GM19438 (cell line): Measurements from ENCODE around the gene WAPL.
A peak's percentile ranks its signal among the peaks of the same experiment; 100 is the strongest.
"Not testable (repeated sequence)": the region's sequence is repeated elsewhere in the genome, so short reads cannot be mapped to it uniquely, and the experiment has no call there.

ENCODE experiments used
- ATAC-seq: cut with Tn5 transposase; IDR thresholded peaks from one replicate; pipeline ENCODE4 v1.9.1; 2021; ENCODE audit warnings: low read depth; ENCODE audit not compliant: unreplicated experiment

Gene WAPL

DNA sequence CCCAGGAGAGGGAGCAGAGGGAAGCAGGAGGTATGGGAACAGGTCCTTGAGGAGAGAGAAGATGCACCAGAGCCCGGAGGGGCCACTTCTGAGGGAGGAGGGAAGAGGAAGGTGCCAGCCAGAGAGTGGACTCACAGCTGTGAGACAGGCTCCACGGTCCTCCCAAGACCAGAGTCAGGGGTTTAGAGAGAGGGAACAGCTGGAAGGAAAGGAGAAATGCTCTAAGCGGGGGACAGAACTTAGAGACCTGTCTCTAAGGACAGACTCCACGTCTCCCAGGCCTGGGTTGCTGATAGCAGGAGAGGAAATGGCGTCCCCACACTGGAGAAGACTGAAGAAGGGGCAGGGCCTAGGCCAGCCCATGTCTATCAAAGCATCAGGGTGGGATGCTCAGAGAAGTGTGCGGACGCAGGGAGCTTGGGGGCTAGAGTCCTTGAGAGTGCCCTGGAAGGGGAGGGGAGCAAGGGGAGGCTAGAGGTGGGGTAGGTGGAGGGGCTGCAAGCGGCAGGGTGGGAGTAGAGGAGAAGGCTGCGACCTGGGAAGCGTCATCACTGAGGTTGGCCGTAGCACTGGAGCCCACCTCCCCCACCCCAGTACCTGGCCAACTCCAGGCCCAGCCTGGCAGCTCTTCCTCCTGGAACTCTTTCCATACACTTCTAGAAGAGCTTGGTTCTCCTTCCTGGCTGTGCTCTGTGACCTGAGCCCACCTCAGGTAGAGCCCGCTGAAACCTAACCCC, 129.4 kb downstream of the WAPL start:
- peak; percentile 9 for ATAC-seq

DNA sequence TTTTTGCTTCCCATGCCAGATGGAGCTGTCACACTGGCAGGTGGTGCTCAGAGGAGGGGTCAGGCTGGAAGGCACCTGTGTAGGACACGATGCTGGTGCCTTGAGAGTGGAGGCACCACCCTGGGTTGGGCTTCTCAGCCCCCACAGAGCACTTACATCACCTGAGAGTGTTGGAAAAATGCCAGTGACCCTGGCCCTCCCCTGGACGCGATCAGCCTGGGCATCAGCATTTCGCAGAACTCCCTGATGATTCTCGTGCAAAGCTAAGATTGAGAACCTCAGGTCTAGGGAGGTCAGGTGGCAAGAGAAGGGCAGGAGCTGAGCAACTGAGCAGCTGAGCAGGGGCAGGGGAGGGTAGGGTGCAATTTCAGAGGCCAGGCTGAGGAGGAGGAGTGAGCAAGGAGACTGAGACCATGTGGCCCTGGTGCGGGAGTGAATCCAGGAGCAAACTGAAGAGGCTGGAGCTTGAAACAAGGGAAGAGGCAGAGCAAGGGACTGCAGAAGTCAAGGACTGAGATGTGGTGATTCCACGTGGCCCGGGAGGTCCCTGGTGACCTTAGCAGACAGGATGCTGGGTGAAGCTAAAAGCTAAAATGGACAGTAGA, 130.3 kb downstream of the WAPL start:
- no peak for ATAC-seq

DNA sequence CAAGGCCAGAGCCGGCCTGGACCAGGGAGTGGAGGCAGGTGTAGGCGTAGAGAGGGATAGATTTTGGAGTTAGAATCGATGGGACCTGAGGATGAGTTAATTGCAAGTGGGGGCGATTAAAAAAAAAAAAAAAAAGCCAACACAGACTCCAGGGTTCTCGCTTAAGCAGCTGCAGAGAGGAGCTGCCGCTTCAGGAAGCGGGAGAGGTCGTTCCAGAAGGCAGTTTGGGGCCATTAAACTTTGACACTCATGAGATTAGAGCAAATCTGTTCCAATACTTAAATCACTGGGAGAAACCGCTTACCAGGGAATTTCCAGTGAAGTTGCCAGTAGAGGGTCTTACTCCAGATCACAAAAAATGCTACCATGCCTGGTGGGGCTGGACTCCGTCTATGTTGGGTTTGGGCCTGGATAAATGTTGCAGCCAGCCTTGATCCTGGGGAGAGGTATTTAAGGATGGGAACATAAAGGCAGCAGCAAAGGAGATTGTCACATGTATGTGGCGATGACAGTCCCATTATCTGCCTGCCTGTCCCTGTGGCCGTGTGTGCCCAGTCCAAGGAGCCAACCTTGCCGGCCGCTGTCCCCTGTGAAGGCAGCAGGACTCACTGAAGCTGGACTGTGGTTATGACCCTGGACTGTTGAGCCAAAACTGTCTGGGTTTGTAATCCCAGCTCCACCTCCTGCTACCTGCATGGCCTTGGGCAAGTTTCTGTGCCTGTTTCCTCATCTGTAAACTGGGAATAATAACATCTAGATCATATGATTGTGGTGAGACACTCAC, 131.1 kb downstream of the WAPL start:
- no peak for ATAC-seq

DNA sequence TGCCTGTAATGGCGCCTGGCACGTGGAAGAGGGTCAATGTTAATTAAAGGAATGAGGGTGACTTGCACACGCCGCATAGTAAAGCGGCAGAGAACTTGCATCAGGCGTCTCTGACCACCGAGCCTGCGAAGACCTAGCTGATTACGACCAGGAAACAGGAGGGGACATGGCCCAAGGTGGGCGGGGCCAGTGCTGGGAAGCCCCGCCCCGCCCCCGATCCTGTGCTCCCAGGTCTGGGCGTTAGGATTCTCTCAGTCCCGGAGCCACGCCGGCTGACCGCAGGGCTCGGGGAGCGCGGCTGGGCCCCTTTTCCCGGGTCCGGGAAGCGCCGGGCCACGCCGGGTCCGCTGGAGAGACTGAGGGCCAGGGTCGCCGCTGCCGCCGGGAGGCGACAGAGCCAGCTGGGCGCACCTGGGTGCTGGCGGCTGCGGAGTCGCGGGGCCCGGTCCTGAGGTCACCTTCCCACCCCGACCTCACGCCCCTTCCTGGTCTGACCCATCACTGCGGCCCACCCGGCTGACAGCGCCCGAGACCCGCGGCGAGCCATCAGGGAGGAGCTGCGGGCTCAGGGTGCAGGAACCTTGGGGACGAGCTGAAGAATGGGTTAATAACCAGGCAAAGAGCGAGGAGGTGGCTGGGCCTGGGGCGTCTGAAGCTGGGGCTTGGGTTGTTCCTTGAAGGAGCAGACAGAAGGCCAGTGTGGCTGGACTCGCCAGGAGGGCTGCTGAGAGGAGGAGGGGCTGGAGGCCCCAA, 132.0 kb downstream of the WAPL start:
- peak; percentile 62 for ATAC-seq

DNA sequence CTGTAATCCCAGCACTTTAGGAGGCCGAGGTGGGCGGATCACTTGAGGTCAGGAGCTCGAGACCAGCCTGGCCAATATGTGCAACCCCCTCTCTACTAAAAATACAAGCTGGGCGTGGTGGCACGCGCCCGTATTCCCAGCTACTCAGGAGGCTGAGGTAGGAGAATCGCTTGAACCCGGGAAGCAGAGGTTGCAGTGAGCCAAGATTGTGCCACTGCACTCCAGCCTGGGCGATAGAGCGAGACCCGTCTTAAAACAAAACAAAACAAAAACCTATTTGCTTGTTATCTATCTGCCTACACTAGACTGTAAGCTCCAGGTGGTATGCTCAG, 132.5 kb downstream of the WAPL start:
- not testable (repeated sequence) for ATAC-seq

DNA sequence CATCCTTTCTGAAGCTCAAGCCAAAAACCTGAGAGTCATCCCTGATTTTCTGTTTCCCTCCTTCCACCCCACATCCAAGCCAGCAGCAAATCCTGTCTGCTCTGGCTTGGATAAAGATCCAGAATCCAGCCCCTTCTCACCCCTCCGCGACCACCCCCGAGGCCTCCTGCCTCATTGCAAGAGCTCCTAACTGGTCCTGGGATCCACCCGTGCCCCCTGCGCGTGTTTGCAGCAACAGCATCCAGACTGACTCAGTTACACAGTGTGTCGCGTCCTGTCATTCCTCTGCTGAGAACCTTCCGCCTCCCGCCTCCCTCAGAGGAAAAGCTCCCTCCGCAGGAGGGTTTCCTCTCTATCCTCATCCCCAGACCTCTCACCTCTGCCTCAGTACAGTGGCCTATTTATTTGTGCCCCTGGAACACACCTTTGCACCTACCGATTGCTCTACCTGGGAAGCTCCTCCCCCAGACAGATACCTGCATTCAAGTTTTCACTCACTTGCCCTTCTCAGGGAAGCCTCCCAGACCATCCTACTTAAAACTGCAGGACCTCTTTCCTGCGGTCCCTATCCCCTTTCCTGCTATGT, 133.4 kb downstream of the WAPL start:
- ATAC-seq: no peak

DNA sequence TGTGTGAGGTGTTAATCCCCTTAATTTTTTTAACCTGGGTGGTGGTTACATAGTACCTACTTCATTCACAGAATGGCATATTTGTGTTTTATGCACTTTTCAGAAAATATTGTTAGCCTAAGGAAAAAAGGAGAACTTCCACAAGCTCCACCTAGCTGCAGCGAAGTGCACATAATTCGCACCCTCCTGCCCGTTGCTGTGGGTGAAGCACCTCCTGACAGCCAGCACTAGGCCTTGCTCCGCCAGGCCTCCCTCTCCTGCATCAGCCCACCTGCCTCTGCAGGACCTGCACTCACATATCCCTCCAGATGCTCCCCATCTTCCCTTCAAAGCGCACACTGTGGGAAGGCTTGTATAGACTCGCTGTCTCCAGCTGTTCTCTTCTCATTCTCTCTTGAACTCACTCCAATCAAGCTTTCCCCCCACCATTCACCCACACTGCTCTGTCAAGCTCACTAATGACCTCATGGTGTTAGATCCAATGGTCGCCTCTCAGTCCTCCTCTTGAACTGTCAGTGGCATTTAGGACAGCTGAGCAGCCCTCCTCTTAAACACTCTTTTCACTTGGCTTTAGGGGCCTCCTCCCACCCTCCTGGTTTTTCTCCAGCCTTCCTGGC, 134.3 kb downstream of the WAPL start:
- ATAC-seq: no peak

DNA sequence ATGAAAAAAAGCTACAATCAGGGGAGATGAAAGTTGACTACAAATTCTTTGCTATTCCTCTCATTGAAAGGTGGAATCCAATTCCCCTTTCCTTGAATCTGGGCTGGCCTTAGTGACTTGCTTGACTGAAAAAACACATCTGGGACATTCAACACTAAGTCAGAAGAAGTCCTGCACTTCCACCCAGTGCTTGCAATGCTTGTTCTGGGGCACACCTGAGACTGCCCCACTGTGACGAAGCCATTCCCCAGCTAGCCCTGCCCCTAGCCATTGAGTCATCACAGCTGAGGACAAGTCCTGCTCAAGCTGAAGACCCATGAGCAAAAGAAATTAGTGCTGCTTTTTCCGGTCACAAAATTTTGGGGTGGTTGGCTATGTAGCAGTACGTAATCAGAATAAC, 135.8 kb downstream of the WAPL start:
- ATAC-seq: no peak
